PC-9 (cell line): ENCODE measurements around the gene DEFB127. TPM values are rescaled to one million over a fixed set of nuclear protein-coding genes. Genes with fewer than 3 reads are reported as not detected.

Source experiments
- BruUV-seq: library from RNA; stranded (reverse); fragments of 400-500 nt; replicated peaks from 2 replicates; lab custom pipeline; 2021; lab: Mats Ljungman, UMichigan
- CTCF ChIA-PET: fragments of 300-600 bp; sonication (Branson Sonifier 250); formaldehyde crosslinking; loops from one replicate; lab custom pipeline; 2022; ENCODE audit warnings: antibody characterized with exemption; lab: Charles Lee
- POLR2A ChIA-PET: fragments of 300-600 bp; sonication (Branson Sonifier 250); formaldehyde crosslinking; loops from one replicate; lab custom pipeline; 2022; ENCODE audit warnings: antibody characterized with exemption; ENCODE audit not compliant: unreplicated experiment; lab: Charles Lee
- DNase-seq, 2 experiments: peaks; one replicate each; pipeline versions ENCODE4 v3.0.0 to v3.0.0-alpha.2; 2015 to 2022; ENCODE audit warnings: mixed read lengths in 1 of 2
- H2AFZ ChIP-seq: fragments of 200-600 bp; sonication (generic); 2 replicates; pipeline ENCODE4 v1.8.1; 2017; ENCODE audit warnings: antibody characterized with exemption
- H3F3A ChIP-seq: fragments of 200-600 bp; sonication (generic); 2 replicates; pipeline ENCODE4 v1.8.1; 2017; ENCODE audit warnings: antibody characterized with exemption, mild to moderate bottlenecking, low read depth; ENCODE audit not compliant: insufficient read depth
- H3K27ac ChIP-seq: fragments of 200-600 bp; sonication (generic); 2 replicates; pipeline ENCODE4 v1.6.1; 2016; ENCODE audit warnings: mixed run types
- H3K27me3 ChIP-seq: fragments of 200-600 bp; sonication (generic); 2 replicates; pipeline ENCODE4 v1.6.1; 2016; ENCODE audit warnings: low read depth, mixed run types; ENCODE audit not compliant: insufficient read depth
- H3K36me3 ChIP-seq: fragments of 200-600 bp; sonication (generic); 2 replicates; pipeline ENCODE4 v1.6.1; 2016; ENCODE audit warnings: low read depth, mixed run types
- H3K4me1 ChIP-seq: fragments of 200-600 bp; sonication (generic); replicated peaks from 2 replicates; pipeline ENCODE4 v1.6.1; 2016; ENCODE audit warnings: mixed run types; ENCODE audit not compliant: insufficient read depth
- H3K4me2 ChIP-seq: fragments of 200-600 bp; sonication (generic); 2 replicates; pipeline ENCODE4 v1.6.1; 2017; ENCODE audit warnings: mixed run types
- H3K4me3 ChIP-seq: fragments of 200-600 bp; sonication (generic); 2 replicates; pipeline ENCODE4 v1.6.1; 2016; ENCODE audit warnings: mixed run types
- H3K79me2 ChIP-seq: fragments of 200-600 bp; sonication (generic); 2 replicates; pipeline ENCODE4 v1.6.1; 2017; ENCODE audit warnings: low read depth, mixed run types
- H3K9me2 ChIP-seq: fragments of 200-600 bp; sonication (generic); 2 replicates; pipeline ENCODE4 v1.8.1; 2017; ENCODE audit warnings: mild to moderate bottlenecking; ENCODE audit not compliant: insufficient read depth
- H3K9me3 ChIP-seq: fragments of 200-600 bp; sonication (generic); 2 replicates; pipeline ENCODE4 v1.8.1; 2016; ENCODE audit warnings: low read depth; ENCODE audit not compliant: insufficient read depth
- H4K20me1 ChIP-seq: fragments of 200-600 bp; sonication (generic); 2 replicates; pipeline ENCODE4 v1.8.1; 2017; ENCODE audit not compliant: insufficient read depth
- CTCF ChIP-seq: fragments of 200-600 bp; sonication (generic); conservative IDR thresholded peaks from 2 replicates; pipeline ENCODE4 v1.6.1; 2017; ENCODE audit warnings: mixed run types, antibody characterized with exemption, mild to moderate bottlenecking, moderate library complexity
- EZH2 ChIP-seq: fragments of 200-600 bp; sonication (generic); IDR thresholded peaks from 2 replicates; pipeline ENCODE4 v1.8.0; 2017; ENCODE audit warnings: antibody characterized with exemption, low read depth
- intact Hi-C: fragments of 100-400 bp; cut with micrococcal nuclease; formaldehyde crosslinking; loops from one replicate; pipeline ENCODE4 v1.10.0; 2022; ENCODE audit not compliant: unreplicated experiment
- total RNA-seq: library from RNA; stranded (reverse); gene quantifications from 2 replicates; pipeline ENCODE4 v1.2.3, GENCODE V29; 2021

Gene DEFB127
- total RNA-seq, 1 experiment from 2014 or later, result not detected

GRCh38 chr20:137668-138490 lies 19.4 kb upstream of the DEFB127 start:
- POLR2A ChIA-PET, result no interaction called here
- peak overlapping the region; percentile 68 for H2AFZ ChIP-seq
- peak; percentile 73 for TF ChIP-seq CTCF
- TF ChIP-seq EZH2, result no peak

GRCh38 chr20:142290-142689 lies 15.0 kb upstream of the DEFB127 start, which contains the start of gene DEFB126:
Gene DEFB126 (plus strand): TSS chr20:142590. CDS start chr20:142629, 39 bp downstream.
- no TSS peak for BruUV-seq
- Histone ChIP-seq H4K20me1 (no peaks in the 10 kb centered on the region), H3K27me3 (peaks cover 35% of the 10 kb centered on the region), H3K27ac (no peak within 1 kb of the TSS), H3F3A (no peaks in the 10 kb centered on the region), H3K4me2 (no peak within 1 kb of the TSS), H3K4me3 (no peak within 1 kb of the TSS), H3K79me2 (no peaks in the 10 kb centered on the region), H3K9me3 (peaks cover 3% of the 10 kb centered on the region; the same call in 1 of the 2 replicates), H2AFZ (no peak within 1 kb of the TSS), H3K4me1 (no peaks in the 10 kb centered on the region), H3K9me2 (no peaks in the 10 kb centered on the region; the same call in 1 of the 2 replicates), H3K36me3 (no peaks in the 10 kb centered on the region)
- ChIA-PET POLR2A (no interaction called here), CTCF (interaction anchor here (0.5 kb wide), 1 partner anchor 122 kb away, joined by 4 read pairs; no protein-coding TSS in a partner anchor)
- no peak for TF ChIP-seq EZH2
- DNase-seq, result no peak
- intact Hi-C loops, result no loop called here

More at GRCh38 chr20:137668-138490, 19.4 kb upstream of the DEFB127 start:
- Histone ChIP-seq H3K4me1 (no peaks in the 10 kb centered on the region), H3K27me3 (peaks cover 5% of the 10 kb centered on the region; the same call in 1 of the 2 replicates), H4K20me1 (no peaks in the 10 kb centered on the region), H3F3A (no peaks in the 10 kb centered on the region), H3K9me3 (peaks cover 3% of the 10 kb centered on the region; the same call in 1 of the 2 replicates), H3K9me2 (no peaks in the 10 kb centered on the region; the same call in 1 of the 2 replicates), H3K4me3 (peak overlapping the region; percentile 23; the same call in 1 of the 2 replicates), H3K27ac (no peak overlapping the region), H3K36me3 (no peaks in the 10 kb centered on the region), H3K79me2 (no peaks in the 10 kb centered on the region), H3K4me2 (peak overlapping the region; percentile 57)
- no peak for DNase-seq
- CTCF ChIA-PET, result interaction anchor here (0.6 kb wide), 1 partner anchor 71 kb away, joined by 5 read pairs; no protein-coding TSS in a partner anchor
- intact Hi-C loops, result no loop called here
- BruUV-seq, result no TSS peak

DNA sequence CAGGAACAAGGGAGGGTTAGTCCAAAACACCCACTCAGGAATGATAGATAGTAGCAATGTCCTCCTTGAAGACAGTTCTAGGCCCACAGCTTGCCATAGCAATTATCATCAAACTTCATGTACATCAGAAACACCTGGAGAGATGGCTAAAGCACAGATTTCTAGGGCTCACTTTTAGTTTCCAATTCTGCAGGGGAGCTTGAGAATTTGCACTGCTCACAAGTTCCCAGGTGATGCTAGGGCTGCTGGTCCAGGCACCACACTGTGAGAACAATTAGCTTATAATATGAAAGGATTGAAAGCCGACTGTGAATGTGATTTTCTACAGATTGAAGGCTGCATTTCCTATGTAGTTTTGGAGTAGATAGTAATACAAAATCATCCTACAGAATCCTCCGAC lies 11.4 kb upstream of the DEFB127 start:
- ChIA-PET POLR2A (no interaction called here), CTCF (no interaction called here)
- Histone ChIP-seq H3K79me2 (no peaks in the 10 kb centered on the region), H4K20me1 (no peaks in the 10 kb centered on the region), H3K9me2 (no peaks in the 10 kb centered on the region), H3K36me3 (no peaks in the 10 kb centered on the region), H3K4me2 (no peak overlapping the region), H3K4me1 (no peaks in the 10 kb centered on the region), H3K4me3 (no peak overlapping the region), H2AFZ (no peak overlapping the region), H3K9me3 (no peaks in the 10 kb centered on the region), H3F3A (no peaks in the 10 kb centered on the region), H3K27me3 (peaks cover 70% of the 10 kb centered on the region), H3K27ac (no peak overlapping the region)
- DNase-seq, result no peak
- BruUV-seq, result no TSS peak
- intact Hi-C loops, result no loop called here
- no peak for TF ChIP-seq CTCF
- TF ChIP-seq EZH2, result no peak
